ENCODE data around the gene PER1. TPM values are rescaled to one million over a fixed set of nuclear protein-coding genes. Genes with fewer than 3 reads are reported as not detected.

Gene PER1
- total and polyA plus RNA-seq, 9 of the 15 experiments (the other 6 are each of a cell fraction or from before 2014, with no cell fraction given), result 0.13 to 26.0 (median 3.4) TPM

GRCh38 chr17:8189711-8190477, 37.7 kb upstream of the PER1 start, which contains the start of gene BORCS6 (continued):
- TF ChIP-seq, protein P1, sequence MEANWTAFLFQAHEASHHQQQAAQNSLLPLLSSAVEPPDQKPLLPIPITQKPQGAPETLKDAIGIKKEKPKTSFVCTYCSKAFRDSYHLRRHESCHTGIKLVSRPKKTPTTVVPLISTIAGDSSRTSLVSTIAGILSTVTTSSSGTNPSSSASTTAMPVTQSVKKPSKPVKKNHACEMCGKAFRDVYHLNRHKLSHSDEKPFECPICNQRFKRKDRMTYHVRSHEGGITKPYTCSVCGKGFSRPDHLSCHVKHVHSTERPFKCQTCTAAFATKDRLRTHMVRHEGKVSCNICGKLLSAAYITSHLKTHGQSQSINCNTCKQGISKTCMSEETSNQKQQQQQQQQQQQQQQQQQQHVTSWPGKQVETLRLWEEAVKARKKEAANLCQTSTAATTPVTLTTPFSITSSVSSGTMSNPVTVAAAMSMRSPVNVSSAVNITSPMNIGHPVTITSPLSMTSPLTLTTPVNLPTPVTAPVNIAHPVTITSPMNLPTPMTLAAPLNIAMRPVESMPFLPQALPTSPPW (CRISPR knock-in tag; IDR thresholded peaks at IDR 0.05), result peak; percentile 28
- TF ChIP-seq, protein P2, sequence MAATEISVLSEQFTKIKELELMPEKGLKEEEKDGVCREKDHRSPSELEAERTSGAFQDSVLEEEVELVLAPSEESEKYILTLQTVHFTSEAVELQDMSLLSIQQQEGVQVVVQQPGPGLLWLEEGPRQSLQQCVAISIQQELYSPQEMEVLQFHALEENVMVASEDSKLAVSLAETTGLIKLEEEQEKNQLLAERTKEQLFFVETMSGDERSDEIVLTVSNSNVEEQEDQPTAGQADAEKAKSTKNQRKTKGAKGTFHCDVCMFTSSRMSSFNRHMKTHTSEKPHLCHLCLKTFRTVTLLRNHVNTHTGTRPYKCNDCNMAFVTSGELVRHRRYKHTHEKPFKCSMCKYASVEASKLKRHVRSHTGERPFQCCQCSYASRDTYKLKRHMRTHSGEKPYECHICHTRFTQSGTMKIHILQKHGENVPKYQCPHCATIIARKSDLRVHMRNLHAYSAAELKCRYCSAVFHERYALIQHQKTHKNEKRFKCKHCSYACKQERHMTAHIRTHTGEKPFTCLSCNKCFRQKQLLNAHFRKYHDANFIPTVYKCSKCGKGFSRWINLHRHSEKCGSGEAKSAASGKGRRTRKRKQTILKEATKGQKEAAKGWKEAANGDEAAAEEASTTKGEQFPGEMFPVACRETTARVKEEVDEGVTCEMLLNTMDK (IDR thresholded peaks at IDR 0.05; ENCODE audit: borderline replicate concordance, insufficient read depth, low read depth, low read length, poor library complexity, severe bottlenecking), result peak; percentile 58
- TF ChIP-seq SOX6 (IDR thresholded peaks at IDR 0.05) (peak; percentile 15; the same call in 1 of the 2 replicates), RB1 (IDR thresholded peaks at IDR 0.05; ENCODE audit: low read depth) (0 out of 2 replicates have a peak, but pooled peaks have one; percentile 39), LCOR (CRISPR knock-in tag; IDR thresholded peaks at IDR 0.05) (0 out of 2 replicates have a peak, but pooled peaks have one; percentile 23), TCFL5 (CRISPR knock-in tag; conservative IDR thresholded peaks at IDR 0.05) (no peak), ZFX (CRISPR knock-in tag; IDR thresholded peaks at IDR 0.05) (peak; percentile 71), NFYB (IDR thresholded peaks at IDR 0.05; ENCODE audit: extremely low read depth, insufficient read length) (peak; percentile 52), MYC (IDR thresholded peaks at IDR 0.05; ENCODE audit: low read depth, low read length) (peak; percentile 31; the same call in 1 of the 2 replicates), MYC (CRISPR knock-in tag; IDR thresholded peaks at IDR 0.05; ENCODE audit: borderline replicate concordance, low read depth) (no peak), ETV5 (CRISPR knock-in tag; IDR thresholded peaks at IDR 0.05; ENCODE audit: low read depth) (peak; percentile 14; the same call in 1 of the 2 replicates), USF1 (CRISPR knock-in tag; IDR thresholded peaks at IDR 0.05) (peak; percentile 84), SUPT5H (IDR thresholded peaks at IDR 0.05) (peak; percentile 65), TBP (optimal IDR thresholded peaks at IDR 0.05; ENCODE audit: low read depth, low read length) (peak; percentile 67), SP2 (IDR thresholded peaks at IDR 0.05; ENCODE audit: extremely low read depth, low read depth, low read length, poor library complexity, severe bottlenecking) (peak; percentile 22)
- TF ChIP-seq, protein P3, sequence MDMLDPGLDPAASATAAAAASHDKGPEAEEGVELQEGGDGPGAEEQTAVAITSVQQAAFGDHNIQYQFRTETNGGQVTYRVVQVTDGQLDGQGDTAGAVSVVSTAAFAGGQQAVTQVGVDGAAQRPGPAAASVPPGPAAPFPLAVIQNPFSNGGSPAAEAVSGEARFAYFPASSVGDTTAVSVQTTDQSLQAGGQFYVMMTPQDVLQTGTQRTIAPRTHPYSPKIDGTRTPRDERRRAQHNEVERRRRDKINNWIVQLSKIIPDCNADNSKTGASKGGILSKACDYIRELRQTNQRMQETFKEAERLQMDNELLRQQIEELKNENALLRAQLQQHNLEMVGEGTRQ (CRISPR knock-in tag; IDR thresholded peaks at IDR 0.05), result peak; percentile 79
- TF ChIP-seq, protein P4, sequence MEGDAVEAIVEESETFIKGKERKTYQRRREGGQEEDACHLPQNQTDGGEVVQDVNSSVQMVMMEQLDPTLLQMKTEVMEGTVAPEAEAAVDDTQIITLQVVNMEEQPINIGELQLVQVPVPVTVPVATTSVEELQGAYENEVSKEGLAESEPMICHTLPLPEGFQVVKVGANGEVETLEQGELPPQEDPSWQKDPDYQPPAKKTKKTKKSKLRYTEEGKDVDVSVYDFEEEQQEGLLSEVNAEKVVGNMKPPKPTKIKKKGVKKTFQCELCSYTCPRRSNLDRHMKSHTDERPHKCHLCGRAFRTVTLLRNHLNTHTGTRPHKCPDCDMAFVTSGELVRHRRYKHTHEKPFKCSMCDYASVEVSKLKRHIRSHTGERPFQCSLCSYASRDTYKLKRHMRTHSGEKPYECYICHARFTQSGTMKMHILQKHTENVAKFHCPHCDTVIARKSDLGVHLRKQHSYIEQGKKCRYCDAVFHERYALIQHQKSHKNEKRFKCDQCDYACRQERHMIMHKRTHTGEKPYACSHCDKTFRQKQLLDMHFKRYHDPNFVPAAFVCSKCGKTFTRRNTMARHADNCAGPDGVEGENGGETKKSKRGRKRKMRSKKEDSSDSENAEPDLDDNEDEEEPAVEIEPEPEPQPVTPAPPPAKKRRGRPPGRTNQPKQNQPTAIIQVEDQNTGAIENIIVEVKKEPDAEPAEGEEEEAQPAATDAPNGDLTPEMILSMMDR (IDR thresholded peaks at IDR 0.05 in 2 of 3, conservative IDR thresholded peaks at IDR 0.05 in 1 of 3; ENCODE audit: insufficient read depth in 2 of 3, low read depth in 1 of 3, low read length in 3 of 3), result peak in 1 of 3 experiments; percentile 0; a peak in 1 of 6 replicates
- TF ChIP-seq, protein P5, sequence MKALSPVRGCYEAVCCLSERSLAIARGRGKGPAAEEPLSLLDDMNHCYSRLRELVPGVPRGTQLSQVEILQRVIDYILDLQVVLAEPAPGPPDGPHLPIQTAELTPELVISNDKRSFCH (CRISPR knock-in tag; IDR thresholded peaks at IDR 0.05), result no peak
- TF ChIP-seq, protein P5 (tag; IDR thresholded peaks at IDR 0.05), result no peak

Data from K562 (cell line).